ENCODE results near the gene NSF.
"Not testable (repeated sequence)": the region's sequence is repeated elsewhere in the genome, so short reads cannot be mapped to it uniquely, and the experiment has no call there.

The NSF gene

DNA sequence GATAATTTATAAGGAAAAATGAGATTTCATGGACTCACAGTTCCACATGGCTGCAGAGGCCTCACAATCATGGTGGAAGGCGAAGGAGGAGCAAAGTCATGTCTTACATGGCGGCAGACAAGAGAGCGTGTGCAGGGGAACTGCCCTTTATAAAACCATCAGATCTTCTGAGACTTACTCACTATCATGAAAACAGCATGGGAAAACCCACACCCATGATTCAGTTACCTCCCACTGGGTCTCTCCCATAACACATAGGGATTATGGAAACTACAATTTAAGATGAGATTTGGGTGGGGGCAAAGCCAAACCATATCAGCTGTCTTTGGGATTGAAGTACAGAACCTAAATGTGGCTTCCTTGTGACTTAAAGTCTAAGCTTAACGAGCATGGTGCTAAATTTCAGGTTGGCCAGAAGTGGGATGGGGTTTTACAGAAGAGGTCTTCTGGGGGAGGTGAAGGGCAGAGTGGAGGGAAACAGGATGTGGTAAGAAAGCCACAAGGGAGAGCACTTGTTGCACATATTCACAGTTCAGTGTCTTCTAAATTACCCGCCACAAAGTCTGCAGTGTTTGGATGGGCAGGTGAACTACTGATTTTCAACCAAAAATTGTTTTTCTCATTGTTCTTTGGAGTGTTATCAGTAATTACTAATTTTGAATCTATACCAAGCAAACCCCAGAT lies 38.4 kb downstream of the NSF start:
- not testable (repeated sequence) for DNase-seq (ENCODE audit: low read depth in 4 of 4, low spot score in 1 of 4)

DNA sequence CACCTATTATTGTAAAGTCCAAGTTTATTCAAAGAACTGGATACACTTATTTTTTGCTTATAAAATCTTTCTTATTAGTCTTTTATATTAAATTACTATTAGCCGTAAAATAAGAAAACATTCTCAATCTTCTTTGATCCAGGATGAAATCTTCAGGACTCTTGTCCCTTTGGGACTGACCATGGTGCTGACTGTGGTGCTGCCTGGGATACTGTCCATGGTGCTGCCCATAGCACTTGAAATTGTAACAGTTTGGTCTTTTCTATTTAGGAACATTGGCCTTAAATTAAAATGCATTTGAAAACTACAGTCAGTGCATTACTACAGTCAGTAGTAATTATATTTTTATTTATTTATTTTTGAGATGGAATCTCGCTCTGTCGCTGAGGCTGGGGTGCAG lies 41.7 kb downstream of the NSF start:
- DNase-seq (ENCODE audit: low read depth in 4 of 4, low spot score in 1 of 4) = not testable (repeated sequence)

DNA sequence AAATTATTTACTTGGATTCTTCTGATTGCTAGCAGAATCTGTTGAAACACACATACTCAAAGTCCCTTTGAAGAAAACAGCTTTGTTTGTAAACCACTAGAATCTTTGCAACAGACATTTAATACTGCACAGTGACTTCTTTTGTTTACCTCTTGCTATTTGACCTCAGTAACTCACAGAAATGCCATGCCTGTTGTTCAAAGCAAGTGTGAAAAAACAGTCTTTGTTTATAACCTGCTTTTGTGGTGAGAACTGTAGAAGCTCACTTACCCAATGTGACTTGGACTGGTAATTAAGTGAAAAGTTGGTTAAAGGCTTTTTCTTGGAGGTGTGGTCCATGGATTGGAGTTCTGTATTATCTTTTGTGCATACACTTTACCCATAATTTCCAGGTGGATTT lies 44.4 kb downstream of the NSF start:
- DNase-seq (ENCODE audit: low read depth in 4 of 4, low spot score in 1 of 4) = not testable (repeated sequence)

DNA sequence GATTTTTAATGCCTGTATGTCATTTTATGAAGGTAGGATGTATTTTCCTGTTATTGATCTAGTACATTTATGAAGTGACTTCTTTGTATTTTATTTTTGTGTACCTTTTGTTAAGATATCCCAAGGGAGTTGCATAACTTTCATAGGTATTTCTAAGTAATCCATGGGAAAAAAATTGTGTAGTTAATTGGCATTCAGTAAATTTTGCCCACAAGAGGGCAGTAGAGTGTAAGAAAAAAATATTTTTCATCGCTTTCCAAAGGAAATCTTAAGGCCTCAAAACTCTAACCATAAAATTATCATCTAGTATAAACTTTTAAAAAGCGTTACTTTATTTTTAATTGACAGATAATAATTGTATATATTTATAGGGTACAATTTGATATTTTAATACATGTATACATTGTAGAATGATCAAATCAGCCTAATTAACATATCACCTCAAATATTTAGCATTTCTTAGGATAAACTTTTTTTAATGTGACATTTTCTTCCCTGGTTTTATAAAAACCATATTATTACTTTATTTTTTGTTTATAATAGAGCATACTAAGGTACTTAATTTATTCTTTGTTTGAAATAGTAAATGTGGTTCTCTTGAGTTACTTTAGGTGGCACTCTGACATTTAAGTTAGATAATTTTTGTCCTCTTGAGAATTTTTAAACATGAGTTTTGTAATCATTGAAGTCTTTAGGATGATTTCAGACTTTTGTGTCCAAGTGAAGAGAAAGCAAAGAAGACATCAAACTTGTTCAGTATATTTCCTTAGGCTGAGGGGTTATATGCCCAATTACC lies 51.6 kb downstream of the NSF start:
- not testable (repeated sequence) for DNase-seq (ENCODE audit: low read depth in 4 of 4, low spot score in 1 of 4)

DNA sequence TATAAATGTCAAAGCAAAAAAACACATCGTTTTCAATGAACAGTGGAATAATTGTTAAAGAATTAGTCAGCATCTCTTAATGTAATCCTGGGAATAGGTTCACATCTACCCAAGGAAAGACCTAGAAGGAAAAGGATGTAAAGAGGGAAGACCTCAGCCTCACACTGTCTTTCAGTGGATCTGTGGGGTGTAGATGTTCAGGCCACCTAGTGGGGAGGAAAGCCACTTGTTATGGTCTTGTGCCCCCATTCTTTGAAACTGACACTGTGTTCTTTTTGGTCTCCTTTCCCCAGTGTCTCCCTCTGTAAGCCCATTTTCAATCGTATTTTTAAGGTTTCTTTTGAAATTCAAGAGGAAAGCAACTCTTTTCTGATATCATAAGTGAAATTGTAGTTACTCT lies 56.8 kb downstream of the NSF start:
- not testable (repeated sequence) for DNase-seq (ENCODE audit: low read depth in 4 of 4, low spot score in 1 of 4)

DNA sequence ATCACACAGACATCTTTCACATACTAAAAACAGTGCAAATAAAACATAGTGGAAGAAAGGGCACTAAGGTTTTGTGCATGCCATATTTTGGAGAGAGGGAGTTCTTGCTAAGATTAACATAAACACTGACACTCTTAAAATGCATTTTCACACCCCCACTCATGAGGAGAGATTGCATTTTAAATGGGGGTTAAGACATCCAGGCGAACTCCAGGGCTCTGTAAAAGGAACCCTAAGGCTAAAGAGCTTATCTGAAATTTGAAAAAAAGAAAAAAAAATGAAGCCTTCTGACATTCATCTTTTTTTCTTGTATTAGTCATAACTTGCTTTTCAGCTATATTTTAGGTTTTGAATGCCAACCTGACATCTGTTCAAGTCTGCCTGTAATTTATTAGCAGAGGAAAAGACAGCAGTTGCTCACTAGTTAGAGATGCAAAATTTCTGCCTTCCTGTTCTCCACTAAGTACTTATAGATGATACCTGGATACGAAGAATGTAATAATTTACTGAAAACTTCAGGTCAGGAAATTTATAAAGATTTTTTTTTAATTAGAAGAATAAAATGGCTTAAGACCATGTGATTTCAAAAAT lies 57.3 kb downstream of the NSF start:
- not testable (repeated sequence) for DNase-seq (ENCODE audit: low read depth in 4 of 4, low spot score in 1 of 4)

DNA sequence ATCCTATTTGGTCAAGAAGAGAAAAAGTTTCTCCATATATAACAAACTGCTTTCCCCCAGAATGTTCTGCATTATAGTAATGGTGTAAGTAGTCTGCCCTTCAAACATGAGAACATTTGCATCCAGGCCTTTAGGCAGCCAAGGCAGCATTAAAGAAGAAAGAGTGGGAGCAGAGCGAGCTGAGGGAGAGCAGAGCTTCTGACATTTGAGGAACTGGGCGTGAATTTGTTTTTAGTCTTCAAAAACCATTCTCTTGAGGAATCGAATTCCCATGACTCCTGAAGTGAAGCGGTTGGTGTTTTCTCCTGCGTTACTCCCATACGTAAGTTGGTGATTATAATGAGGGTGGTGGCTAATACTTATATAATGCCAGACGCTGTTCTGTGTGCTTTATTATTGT lies 58.8 kb downstream of the NSF start:
- DNase-seq (ENCODE audit: low read depth in 4 of 4, low spot score in 1 of 4) = not testable (repeated sequence)

DNA sequence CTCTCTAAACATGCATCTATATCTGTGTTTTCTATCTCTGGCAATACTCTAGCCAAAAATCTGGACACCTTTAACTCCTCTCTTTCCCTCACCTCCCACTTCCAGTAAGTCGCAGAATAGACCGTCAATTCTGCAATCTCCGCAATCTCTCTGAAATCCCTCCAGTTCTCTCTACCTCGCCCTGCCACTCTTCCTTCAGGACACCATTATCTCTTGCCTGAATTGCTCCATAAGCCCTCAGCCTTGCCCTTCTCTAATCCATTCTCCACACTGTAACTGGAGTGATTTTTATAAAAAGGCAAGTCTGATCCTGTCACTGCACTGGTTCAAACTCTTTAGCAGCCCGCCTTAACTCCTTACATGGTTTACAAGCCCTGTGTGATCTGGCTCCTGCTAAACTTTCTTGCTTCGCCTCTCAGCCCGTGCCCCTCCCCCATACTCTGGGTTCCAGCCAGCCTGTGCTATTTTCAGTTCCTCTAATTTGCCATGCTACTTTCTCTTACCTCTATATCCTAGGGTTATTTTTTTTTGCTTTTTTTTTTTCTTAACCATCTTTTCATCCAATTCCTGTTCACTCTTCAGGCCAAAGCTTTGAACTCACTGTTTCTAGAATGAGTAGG lies 61.7 kb downstream of the NSF start:
- not testable (repeated sequence) for DNase-seq (ENCODE audit: low read depth in 4 of 4, low spot score in 1 of 4)

DNA sequence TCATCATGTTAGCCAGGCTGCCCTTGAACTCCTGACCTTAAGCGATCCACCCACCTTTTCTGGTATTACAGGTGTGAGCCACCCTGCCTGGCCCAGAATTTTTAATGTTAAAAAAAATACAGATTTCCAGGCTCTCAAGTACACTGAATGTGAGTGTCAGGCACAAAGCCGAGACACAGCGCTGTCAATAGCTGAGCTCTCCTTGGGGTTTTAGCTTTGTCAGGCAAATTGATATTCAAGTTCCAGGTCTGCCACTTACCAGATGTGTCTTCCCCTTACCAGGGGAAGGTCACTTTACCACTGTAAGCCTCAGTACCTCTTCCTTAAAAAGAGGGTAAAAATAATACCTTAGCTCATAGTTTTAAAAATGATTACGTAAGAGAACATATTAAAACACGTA lies 67.8 kb downstream of the NSF start:
- not testable (repeated sequence) for DNase-seq (ENCODE audit: low read depth in 4 of 4, low spot score in 1 of 4)

DNA sequence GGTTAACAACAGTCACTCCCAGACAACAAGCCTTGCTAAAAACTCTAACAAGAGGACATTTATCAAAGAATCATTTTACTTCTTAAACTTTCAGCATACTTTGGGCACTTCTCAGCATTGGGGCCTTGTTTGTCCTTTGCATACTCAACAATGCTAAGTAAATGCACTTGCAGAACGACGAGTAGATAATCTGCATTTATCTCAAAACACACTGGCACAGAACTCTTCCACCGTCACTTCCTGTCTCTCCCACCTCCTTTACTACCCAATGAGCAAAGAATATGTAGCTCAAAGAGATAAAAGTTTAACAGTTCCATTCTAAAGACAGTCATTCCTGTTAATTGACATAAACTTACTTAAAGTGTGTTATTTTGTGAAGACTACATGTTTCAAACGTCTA lies 69.2 kb downstream of the NSF start:
- not testable (repeated sequence) for DNase-seq (ENCODE audit: low read depth in 4 of 4, low spot score in 1 of 4)

DNA sequence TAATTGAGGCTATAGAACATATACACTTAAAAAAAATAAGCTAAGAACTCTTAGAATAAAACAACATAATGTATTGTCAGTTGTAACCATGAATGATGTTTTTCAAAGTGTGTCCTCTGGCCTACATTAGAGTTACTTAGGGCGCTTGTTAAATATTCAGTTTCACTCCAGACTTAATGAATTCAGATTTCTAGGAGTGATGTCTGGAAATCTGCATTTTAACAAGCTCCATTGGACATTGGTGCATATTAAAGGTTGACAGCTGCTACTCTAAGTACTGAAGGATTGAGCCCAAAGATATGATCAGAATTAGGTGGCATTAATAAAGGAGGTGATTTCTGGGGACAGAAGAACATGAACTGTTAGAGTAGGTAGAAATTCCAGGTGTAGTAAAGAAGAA lies 72.7 kb downstream of the NSF start:
- DNase-seq (ENCODE audit: low read depth in 4 of 4, low spot score in 1 of 4) = not testable (repeated sequence)

DNA sequence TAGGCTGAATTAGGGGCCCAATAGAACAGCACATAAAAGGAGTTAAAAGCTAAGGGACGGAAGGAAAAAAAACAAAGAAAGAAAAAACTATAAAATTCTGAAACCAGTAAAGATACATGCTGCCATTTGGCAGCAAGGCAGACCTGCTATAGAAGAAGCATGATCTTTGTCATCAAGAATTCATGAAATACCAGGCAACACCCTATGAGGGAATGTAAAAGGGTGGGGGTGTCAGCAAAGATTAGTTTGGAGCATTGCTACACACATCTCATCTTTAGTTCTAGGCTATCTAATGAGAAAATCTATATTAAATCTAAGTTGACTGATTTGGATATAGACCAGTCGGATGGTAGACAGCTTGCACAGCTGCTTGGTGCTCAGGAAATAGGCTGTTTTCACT lies 73.1 kb downstream of the NSF start:
- DNase-seq (ENCODE audit: low read depth in 4 of 4, low spot score in 1 of 4) = not testable (repeated sequence)

DNA sequence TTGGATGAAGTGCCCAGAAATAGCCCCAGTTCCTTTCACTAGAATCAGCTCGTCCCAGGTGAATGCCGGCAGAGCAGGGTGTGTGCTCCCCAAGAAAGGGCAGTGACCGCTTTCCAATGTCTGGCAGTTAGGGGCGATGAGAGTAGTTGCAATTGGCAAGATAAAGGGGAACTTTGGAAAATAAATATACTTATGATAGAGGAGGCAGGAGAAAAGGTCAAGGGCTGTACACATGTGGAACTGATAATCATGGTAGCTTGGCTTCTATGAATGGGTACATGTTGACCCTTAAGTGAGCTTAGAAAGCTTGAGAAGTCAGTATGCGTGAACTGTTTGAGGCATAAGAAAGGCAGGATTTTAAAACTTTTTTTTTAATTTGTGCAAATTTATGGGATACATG lies 75.5 kb downstream of the NSF start:
- DNase-seq (ENCODE audit: low read depth in 4 of 4, low spot score in 1 of 4) = not testable (repeated sequence)

DNA sequence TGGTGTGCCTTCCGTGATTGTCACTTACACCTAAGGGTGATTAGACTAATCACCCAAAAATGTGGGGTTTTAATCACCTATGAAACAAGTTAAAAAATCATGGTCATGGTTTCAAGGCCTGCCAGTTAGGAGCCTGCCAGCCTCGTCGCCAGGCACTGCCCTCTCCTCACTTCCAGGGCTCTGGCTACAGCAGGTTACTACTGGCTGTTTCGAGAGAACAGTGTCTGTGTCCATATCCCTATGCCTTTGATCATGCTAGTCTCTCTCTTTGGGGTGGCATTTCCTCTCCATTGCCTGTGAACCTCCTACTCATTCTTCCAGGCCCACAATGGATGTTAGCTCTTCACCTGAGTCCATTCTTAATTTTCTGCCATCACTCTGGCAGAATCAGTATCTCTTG lies 80.3 kb downstream of the NSF start:
- not testable (repeated sequence) for DNase-seq (ENCODE audit: low read depth in 4 of 4, low spot score in 1 of 4)

DNA sequence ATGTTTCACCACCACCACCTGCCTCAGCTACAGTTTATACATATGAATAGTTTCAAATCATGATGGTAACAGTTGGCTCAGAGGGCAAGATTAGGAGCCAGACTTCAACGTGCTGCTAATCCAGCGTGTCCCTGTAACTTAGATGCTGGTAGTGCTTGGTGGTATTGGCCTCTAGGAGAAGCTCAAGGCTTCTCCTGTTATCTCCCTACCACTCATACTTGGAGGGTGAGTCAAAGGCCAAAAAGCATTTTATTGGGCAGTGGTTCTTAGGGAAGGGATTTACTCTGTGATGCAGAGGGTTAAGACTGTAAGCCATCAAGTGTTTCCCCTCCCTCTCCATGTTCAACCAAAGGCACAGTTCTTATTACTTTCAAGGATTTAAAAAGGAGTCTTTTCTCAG lies 82.3 kb downstream of the NSF start:
- not testable (repeated sequence) for DNase-seq (ENCODE audit: low read depth in 4 of 4, low spot score in 1 of 4)

DNA sequence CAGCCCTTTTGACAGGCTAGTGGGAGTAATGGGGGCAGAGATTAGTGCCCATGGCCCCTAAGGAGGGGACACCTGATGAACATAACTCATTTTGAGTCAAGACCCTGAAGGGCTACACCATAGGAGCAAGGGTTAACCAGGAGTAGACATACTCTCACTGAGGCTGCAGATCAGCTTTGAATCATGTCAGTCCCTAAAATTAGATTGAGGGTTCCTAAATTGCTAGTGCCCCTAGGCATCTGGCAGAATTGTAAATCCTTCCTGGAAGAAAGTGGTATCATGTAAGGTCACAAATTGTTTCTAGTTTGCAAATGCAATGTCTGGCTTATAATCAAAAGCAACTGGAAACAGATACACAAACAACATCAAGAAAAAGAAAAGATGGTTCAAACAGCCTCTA lies 87.3 kb downstream of the NSF start:
- not testable (repeated sequence) for DNase-seq (ENCODE audit: low read depth in 4 of 4, low spot score in 1 of 4)

DNA sequence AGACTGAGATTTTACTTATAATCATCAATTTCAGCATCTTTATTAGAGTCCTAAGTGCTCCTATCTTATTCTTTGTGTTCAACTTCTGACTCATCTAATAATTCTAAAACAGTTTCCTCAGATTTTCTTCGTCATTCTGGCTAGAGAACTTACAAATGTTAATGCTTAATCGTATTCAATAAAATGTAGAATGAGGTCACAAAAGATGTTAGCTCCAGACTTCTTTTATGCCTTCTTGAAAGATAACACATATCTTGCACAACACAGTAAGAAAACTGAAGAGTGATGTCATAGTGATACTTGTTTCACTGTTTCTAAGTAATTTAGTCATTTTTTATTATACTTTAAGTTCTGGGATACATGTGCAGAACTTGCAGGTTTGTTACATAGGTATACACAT lies 93.2 kb downstream of the NSF start:
- not testable (repeated sequence) for DNase-seq (ENCODE audit: low read depth in 4 of 4, low spot score in 1 of 4)

DNA sequence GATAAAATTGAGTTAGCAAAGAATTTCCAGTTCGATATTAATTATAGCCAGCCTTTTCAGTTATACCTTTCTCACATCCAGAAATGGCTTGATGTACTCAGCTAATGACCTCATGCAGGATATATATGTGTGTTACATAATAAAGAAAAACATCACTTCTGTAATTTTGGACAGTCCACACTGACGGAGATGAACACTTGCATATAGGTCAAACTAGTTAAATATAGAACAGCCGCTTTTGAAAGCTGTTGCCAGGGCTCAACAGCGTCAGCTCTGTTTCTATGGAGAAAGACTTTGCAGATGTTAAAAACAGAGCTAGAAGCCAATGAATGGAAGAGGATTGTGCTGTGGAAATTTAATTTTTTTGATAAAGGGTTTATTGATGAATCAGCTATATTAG lies 94.8 kb downstream of the NSF start:
- DNase-seq (ENCODE audit: low read depth in 4 of 4, low spot score in 1 of 4) = not testable (repeated sequence)

DNA sequence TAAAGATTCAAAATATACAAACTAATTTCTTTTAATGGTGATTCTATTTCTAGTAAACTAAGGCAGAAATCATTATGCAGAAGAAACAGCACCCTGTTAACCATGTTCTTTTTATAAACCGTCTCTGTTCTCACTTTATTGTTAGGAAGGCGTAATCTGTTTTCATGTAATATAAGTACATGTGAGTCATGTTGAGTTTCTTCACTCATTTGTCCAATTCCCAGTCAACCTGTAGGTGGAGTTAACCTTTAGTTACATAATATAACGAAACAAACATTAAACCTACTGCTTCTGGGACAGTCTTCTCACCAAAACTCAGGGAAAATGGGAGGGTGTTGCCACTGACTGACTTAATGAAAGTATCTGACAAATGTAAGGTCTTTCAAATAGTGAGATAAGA lies 101.7 kb downstream of the NSF start:
- not testable (repeated sequence) for DNase-seq (ENCODE audit: low read depth in 4 of 4, low spot score in 1 of 4)

DNA sequence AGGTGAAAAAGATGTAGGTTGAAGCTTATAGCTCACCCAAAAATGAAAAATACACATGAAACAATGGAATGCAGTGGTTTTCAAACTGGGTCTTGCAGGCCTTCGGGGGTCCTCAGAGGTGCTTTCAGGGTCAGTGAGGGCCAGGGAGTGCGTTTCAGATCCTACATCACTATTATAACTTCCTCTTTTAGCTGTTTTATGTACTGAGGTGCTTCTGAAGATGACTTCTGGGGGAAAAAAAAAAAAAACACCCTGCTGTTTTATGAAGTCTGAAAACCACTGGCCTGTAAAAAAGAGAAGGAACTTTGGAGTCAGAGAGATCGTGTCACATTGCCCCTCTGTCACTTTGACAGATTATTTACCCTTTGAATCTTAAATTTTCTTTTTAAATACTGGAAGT lies 102.8 kb downstream of the NSF start:
- not testable (repeated sequence) for DNase-seq (ENCODE audit: low read depth in 4 of 4, low spot score in 1 of 4)

DNA sequence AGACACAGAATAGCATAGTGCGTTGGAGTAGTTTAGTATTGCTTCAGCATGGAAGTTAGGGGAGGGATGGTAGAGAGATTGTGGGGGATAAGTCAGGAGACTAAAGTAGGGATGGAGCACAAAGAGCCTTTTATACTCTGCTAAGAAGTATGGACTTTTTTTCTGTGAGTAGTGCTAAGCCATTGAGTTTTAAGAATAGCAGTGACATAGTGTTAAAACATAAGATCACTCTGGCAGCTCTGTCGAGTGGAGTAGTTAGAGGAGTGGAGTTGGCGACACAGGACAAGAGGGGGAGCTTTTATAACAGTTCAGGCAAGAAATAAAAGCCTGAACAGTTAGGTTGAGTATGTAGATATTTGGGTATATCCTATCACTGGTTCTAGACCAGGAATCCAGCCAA lies 106.1 kb downstream of the NSF start:
- DNase-seq (ENCODE audit: low read depth in 4 of 4, low spot score in 1 of 4) = not testable (repeated sequence)

DNA sequence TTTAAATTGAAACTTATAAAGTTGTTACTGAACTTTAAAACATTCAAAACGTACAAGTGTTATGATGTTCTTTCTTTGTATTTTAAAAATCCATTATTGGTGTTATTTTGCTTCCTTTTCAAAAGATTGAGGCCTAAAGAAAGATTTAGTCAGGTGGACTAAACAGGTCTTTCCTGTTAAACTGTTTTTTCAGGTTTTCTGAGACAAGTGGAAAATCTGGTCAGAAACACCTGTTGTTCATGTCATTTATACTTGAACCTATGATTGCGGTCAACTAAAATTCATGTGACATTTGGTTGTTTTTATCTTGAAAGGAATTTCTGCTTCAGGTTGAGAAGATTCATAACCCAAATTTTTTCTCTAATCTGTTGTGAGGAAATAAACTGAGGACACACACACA lies 108.5 kb downstream of the NSF start:
- DNase-seq (ENCODE audit: low read depth in 4 of 4, low spot score in 1 of 4) = not testable (repeated sequence)
